ENCODE results near the gene FRMD4A.

The FRMD4A gene

DNA sequence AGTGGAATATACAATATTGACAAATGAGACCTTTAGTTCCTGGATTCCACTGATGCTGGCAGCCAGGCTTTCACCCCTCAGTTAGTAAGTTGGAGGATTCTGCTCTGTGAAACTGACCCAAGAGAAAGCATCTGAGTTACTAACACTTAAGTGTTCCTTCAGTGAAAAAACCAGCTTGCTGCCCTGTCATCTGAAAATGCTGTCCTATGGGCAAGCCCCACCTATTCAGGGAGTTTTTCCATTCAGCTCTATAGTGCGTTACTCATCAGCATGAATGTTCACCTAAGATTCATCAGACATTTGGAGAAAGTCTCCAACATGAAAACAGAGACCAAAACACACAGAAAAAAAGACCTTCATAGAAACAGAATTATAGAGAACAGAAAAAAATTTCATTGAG is 706.1 kb downstream of the FRMD4A start:
- no peak for DNase-seq

GRCh38 chr10:13621931-13622330 is 708.8 kb downstream of the FRMD4A start:
- no peak for DNase-seq

GRCh38 chr10:13617116-13617515 is 713.6 kb downstream of the FRMD4A start:
- DNase-seq = no peak

GRCh38 chr10:13615650-13616300 is 714.9 kb downstream of the FRMD4A start:
- DNase-seq = no peak

- DNase-seq = no peak
Measured at GRCh38 chr10:13614530-13615332, 716.0 kb downstream of the FRMD4A start.

- DNase-seq = peak; percentile 0
Measured at GRCh38 chr10:13613519-13613918, 717.2 kb downstream of the FRMD4A start.

- DNase-seq = no peak
Measured at GRCh38 chr10:13612654-13613373, 717.9 kb downstream of the FRMD4A start.

GRCh38 chr10:13608246-13608853 is 722.4 kb downstream of the FRMD4A start:
- DNase-seq = no peak

DNA sequence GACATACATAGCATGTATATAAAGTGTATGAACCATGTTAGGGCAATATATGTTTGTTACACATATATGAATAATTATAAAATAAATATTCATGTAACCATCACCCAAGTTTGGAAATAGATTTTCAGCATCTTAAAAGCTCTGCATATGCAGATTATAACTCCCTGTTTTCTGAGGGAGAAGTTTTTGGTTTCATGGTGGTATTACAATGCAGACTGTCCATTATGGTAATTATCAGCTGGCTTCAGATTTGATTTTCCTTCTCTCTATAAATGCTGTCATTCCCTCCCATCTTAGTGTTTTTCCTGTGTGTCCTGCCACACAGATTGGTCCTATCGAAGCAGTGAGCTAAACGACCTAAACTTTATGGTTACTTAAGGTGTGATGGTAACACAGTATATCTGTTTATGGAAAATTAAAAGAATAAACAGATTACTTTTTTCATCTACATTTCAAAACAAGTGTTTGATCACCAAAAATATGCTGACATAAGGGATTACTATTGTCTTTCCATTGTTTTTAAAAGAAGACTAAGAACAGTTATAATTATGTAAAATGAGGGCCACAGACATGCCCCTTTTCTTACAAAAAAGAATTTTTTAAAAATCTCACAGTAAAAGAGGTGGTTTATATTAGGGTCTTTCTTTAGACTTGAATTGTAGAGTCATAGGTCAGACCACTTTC is 726.2 kb downstream of the FRMD4A start:
- DNase-seq = no peak

GRCh38 chr10:13597909-13598308 is 732.8 kb downstream of the FRMD4A start:
- no peak for DNase-seq

- DNase-seq = no peak
Measured at GRCh38 chr10:13594641-13595040, 736.1 kb downstream of the FRMD4A start.
